Cardiac muscle cell (in vitro differentiated cells and primary cell): ENCODE data around the gene RNF220. TPM values are rescaled to one million over a fixed set of nuclear protein-coding genes. Genes with fewer than 3 reads are reported as not detected.

Source experiments
- DNase-seq, 2 donors: peaks; one replicate each; pipeline versions ENCODE4 v3.0.0 to v3.0.0-alpha.2; 2010 to 2017; ENCODE audit warnings: low read depth in 1 of 2, low spot score in 1 of 2
- H3K27ac ChIP-seq: fragments of 200-600 bp; sonication (generic); 2 replicates; pipeline ENCODE4 v1.5.1; 2016
- H3K27me3 ChIP-seq: fragments of 200-600 bp; sonication (generic); 2 replicates; pipeline ENCODE4 v1.6.0; 2016; ENCODE audit warnings: control low read depth
- H3K36me3 ChIP-seq: fragments of 200-600 bp; sonication (generic); 2 replicates; pipeline ENCODE4 v1.5.1; 2016; ENCODE audit warnings: control low read depth
- H3K4me1 ChIP-seq: fragments of 200-600 bp; sonication (generic); 2 replicates; pipeline ENCODE4 v1.8.1; 2017; ENCODE audit warnings: low read depth, mild to moderate bottlenecking, mixed run types
- H3K4me3 ChIP-seq: fragments of 200-600 bp; sonication (generic); 2 replicates; pipeline ENCODE4 v1.5.1; 2016; ENCODE audit warnings: mild to moderate bottlenecking
- H3K9me3 ChIP-seq: fragments of 200-600 bp; sonication (generic); 2 replicates; pipeline ENCODE4 v1.5.1; 2017; ENCODE audit warnings: low read depth, mild to moderate bottlenecking, control low read depth
- polyA plus RNA-seq: library from polyadenylated mRNA; unstranded; fragments of >200 nt; fragmentation: Nextera tagmentation; extraction: Ambion mirVana; gene quantifications from 2 replicates; pipeline ENCODE4 v1.2.1, GENCODE V29; 2016
- total RNA-seq: library from RNA; depleted of rRNA; stranded (reverse); fragments of >200 nt; gene quantifications from 2 replicates; pipeline ENCODE4 v1.2.3, GENCODE V29; 2016
- TF ChIP-seq, protein P1 (sequence below): IDR thresholded peaks from 2 replicates; pipeline ENCODE4 v1.5.1; 2012; ENCODE audit warnings: low read depth, mild to moderate bottlenecking, low read length

RNF220 gene
- total and polyA plus RNA-seq, 2 experiments from 2014 or later, result 57.6 to 142 TPM

DNA sequence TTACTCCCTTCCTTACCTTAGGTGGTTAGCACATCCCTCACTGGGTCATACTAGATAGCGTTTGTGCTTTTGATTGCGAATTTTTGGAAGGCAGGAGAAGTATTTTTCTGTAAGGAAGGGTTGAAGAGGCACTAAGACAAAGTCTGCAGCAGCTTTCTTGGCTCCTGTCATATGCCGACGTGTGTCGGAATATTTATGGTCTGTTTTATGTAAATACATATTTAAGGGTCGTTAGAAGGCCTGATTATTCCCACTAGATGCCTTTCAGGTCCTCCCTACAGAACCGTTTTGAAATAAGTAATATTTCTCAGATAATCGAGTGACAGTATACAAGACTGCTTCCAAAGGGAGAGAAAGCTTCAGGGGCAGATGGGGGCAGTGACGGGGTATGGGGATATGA lies 10.0 kb downstream of the RNF220 start:
- DNase-seq, result no peak
- Histone ChIP-seq H3K9me3 (no peaks in the 10 kb centered on the region), H3K4me3 (no peak overlapping the region), H3K36me3 (no peaks in the 10 kb centered on the region), H3K27ac (no peak overlapping the region), H3K4me1 (peaks cover 7% of the 10 kb centered on the region), H3K27me3 (peaks cover 87% of the 10 kb centered on the region)
- TF ChIP-seq, protein P1, sequence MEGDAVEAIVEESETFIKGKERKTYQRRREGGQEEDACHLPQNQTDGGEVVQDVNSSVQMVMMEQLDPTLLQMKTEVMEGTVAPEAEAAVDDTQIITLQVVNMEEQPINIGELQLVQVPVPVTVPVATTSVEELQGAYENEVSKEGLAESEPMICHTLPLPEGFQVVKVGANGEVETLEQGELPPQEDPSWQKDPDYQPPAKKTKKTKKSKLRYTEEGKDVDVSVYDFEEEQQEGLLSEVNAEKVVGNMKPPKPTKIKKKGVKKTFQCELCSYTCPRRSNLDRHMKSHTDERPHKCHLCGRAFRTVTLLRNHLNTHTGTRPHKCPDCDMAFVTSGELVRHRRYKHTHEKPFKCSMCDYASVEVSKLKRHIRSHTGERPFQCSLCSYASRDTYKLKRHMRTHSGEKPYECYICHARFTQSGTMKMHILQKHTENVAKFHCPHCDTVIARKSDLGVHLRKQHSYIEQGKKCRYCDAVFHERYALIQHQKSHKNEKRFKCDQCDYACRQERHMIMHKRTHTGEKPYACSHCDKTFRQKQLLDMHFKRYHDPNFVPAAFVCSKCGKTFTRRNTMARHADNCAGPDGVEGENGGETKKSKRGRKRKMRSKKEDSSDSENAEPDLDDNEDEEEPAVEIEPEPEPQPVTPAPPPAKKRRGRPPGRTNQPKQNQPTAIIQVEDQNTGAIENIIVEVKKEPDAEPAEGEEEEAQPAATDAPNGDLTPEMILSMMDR, result no peak

DNA sequence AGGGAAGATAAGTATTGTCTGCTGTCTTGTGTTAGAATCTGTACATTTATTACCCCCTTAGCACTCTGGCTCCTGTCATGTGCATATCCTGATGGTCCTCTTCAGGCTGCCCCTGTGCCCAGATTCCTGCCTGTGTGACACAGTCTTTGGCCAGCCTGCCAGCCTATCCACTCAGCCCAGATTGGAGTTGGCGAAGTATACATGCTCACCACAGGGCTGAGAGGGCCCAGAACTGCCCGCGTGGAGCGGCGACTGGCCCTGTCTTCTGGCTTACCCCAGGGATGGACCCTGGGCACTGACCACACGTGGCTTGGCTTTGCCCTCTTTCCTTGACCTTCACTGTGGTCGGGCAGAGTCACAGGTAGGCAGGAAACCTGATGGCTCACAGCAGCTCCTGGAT lies 11.4 kb downstream of the RNF220 start:
- H3K27me3 ChIP-seq, result peaks cover 75% of the 10 kb centered on the region
- H3K36me3 ChIP-seq, result no peaks in the 10 kb centered on the region
- H3K9me3 ChIP-seq, result no peaks in the 10 kb centered on the region
- no peak overlapping the region for H3K4me3 ChIP-seq
- H3K27ac ChIP-seq, result no peak overlapping the region
- H3K4me1 ChIP-seq, result peaks cover 10% of the 10 kb centered on the region
- no peak for DNase-seq
- TF ChIP-seq, protein P1, result no peak

DNA sequence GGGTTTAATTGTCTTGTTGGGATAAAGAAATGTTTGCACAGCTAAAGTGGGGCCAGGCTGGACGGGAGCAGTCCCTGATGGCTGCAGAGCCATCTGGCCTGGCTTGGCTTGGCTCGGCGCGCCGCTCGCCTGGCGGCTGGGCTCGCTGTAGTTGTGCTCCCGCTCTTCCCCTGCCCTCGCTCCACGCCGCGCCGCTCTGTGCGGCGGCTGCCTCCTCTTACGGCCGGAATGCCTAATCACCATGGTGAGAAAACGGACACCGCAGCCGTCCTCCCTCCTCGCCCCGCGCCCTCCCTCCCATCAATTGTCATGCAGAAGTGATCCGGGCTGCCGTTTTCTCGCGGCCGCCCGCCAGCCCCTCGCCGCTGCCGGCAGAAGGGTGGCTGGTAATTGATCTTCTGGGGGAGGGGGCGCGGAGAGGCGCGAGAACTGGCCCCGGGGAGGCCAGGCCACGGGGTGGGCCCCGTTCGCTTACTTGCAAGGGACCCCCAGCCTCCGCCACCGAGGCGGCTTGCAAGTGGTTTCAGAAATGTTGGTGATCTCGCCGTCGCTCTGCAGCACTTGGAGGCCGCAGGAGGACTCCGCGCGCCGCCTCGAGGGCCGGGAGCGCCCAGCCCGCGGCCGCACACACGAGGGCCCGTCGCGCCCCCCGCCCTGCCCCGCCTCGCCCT lies 12.4 kb downstream of the RNF220 start:
- H3K4me3 ChIP-seq, result peak overlapping the region; percentile 32
- peak; percentile 48 to 78 for DNase-seq
- H3K27ac ChIP-seq, result no peak overlapping the region
- H3K4me1 ChIP-seq, result peaks cover 20% of the 10 kb centered on the region
- TF ChIP-seq, protein P1, result no peak
- no peaks in the 10 kb centered on the region for H3K9me3 ChIP-seq
- peaks cover 67% of the 10 kb centered on the region for H3K27me3 ChIP-seq
- H3K36me3 ChIP-seq, result no peaks in the 10 kb centered on the region

DNA sequence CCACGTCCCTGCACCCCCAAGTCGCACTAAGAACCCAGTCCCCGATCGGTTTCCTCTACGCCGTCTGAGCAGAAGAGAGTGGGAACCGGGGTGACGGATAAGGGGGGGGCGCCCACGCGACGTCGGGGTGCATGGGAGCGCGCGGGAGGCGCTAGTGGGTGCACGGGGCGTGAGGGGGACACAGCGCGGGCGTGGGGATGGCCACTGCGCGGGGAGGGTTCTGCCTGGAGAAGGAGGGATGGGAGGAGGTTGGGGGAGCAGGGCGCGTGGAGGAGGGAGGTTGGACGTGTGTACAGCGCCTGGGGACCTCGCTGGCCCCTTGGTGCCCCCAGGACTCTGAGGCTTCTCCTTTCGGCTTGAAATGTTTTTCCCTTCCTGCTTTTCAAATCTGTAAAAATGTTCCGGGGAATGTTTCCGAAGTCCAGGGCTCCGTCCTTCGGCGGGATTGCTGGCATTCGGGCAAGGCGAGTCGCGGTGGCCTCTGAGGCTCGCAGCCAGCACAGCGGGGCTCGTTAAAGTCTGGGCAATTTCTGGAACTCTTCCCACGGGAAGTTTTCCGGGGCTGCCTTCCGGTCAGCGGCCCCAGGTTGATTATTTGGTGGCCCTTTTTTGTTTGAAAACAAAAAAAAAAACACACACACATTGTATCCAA lies 13.1 kb downstream of the RNF220 start:
- peak overlapping the region; percentile 32 for H3K4me3 ChIP-seq
- H3K36me3 ChIP-seq, result no peaks in the 10 kb centered on the region
- no peaks in the 10 kb centered on the region for H3K9me3 ChIP-seq
- no peak overlapping the region for H3K27ac ChIP-seq
- TF ChIP-seq, protein P1, result no peak
- H3K27me3 ChIP-seq, result peaks cover 67% of the 10 kb centered on the region
- peak in 1 of 2 donors; percentile 28 for DNase-seq
- H3K4me1 ChIP-seq, result peaks cover 15% of the 10 kb centered on the region

DNA sequence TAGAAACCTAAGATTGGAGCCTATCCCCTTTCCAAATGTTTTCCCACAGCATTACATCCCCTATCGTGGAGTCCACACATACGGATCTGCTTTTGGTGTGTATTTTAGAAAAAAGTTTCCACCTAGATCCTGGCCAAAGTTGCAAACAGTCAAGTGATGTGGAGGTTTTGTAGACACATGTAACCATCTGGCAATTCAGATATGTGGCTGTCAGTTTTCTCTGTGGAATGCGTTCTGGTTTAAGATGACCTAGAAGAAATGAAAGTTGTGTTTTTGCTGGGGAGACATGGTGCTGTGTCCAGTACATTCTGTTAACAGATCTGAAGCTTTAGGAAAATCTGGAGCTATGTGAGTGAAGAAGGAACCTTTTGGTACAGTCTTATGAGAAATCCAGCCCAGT lies 14.8 kb downstream of the RNF220 start:
- no peak overlapping the region for H3K27ac ChIP-seq
- TF ChIP-seq, protein P1, result no peak
- peaks cover 54% of the 10 kb centered on the region for H3K27me3 ChIP-seq
- no peaks in the 10 kb centered on the region for H3K36me3 ChIP-seq
- no peaks in the 10 kb centered on the region for H3K9me3 ChIP-seq
- DNase-seq, result no peak
- H3K4me3 ChIP-seq, result no peak overlapping the region
- H3K4me1 ChIP-seq, result peaks cover 18% of the 10 kb centered on the region
